GM12873 (cell line): Measurements from ENCODE around the gene MAB21L4.

Experiments used
- TF ChIP-seq, protein P1 (sequence below): IDR thresholded peaks from 2 replicates; pipeline ENCODE4 v1.5.1; 2012; ENCODE audit warnings: low read depth, mild to moderate bottlenecking, moderate library complexity, low read length, control low read depth; ENCODE audit not compliant: insufficient read depth; ENCODE audit errors: missing control alignments

Gene MAB21L4

DNA sequence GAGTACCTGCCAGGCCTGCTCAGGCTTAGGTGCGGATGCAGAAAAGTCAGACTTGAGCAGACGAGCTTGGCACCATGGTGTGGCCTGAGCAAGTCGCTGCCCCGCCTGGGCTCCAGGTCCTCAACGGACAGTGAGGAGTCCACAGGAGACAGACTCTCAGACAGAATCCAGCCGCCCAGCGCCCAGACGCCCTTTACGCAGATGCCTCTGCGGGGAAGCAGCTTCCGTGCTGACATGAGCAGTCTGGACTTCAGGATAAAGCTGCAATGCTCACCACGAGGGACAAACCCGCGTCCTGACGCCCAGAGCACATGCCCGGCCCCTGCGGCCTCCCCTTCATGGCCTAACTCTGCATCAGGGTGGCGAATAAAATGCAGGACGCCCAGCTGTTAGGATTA, 3.5 kb upstream of the MAB21L4 start:
- TF ChIP-seq, protein P1, sequence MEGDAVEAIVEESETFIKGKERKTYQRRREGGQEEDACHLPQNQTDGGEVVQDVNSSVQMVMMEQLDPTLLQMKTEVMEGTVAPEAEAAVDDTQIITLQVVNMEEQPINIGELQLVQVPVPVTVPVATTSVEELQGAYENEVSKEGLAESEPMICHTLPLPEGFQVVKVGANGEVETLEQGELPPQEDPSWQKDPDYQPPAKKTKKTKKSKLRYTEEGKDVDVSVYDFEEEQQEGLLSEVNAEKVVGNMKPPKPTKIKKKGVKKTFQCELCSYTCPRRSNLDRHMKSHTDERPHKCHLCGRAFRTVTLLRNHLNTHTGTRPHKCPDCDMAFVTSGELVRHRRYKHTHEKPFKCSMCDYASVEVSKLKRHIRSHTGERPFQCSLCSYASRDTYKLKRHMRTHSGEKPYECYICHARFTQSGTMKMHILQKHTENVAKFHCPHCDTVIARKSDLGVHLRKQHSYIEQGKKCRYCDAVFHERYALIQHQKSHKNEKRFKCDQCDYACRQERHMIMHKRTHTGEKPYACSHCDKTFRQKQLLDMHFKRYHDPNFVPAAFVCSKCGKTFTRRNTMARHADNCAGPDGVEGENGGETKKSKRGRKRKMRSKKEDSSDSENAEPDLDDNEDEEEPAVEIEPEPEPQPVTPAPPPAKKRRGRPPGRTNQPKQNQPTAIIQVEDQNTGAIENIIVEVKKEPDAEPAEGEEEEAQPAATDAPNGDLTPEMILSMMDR, result no peak

DNA sequence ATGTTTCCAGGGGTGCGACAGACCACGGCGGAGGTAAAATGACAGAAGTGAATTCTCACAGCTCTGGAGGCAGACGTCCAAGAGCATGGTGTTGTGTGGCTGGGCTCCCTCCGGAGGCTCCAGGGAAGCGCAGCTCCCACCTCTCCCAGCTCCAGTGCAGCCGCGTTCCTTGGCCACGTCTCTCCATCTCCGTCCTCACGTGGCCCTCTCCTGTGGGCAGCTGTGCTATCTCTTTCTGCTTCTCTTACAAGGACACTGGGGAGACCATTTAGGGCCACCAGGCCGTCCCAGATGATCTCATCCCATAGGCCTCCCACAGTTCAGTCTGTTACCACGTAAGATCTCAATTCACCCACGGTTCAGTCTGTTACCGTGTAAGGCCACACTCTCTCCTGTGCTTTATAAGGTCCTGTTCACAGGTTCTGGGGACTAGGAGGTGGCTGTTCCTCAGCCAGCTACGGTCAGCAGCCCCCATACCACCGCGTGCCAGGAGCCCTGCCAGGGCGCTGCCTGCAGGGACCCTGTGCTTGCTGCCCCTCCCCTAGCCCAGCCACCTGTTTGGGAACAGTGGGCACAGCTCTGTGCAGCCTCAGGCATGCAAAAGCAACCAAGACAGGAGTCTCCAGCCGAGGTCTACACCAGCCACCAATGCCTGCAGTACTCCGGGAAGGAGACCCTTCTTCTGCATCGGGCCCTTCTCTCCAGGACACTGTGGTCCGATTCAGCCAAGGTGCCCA, 2.9 kb upstream of the MAB21L4 start:
- TF ChIP-seq, protein P1, result no peak

DNA sequence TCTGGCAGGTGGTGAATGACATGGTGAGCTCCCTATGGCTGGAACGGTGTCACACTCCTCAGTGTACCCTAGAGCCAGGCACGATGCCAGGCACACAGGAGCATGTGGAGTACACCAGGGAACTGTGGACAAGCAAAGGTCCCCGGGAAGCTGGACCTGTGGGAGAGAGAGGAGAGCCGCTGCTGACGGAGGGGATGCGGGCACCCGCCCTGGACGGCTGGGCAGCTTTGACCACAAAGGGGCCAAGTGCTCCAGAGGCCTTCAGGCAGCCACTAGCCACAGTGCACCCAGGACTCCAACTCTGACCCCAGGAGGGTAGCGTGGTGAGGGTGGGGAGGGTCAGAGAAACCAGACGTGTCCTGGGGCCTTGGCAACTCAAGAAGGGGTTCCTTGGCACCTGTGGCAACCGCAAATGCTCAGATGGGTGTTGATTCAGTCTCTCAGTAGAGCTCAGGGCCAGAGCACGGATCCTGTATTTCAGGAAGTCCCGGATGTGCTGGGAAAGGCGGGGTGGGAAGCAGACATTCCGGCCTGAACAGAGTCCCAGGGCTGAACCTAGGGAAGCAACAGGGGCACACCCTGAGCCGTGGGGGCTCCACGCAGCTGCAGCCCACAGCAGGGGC, 2.3 kb upstream of the MAB21L4 start:
- TF ChIP-seq, protein P1, result no peak

DNA sequence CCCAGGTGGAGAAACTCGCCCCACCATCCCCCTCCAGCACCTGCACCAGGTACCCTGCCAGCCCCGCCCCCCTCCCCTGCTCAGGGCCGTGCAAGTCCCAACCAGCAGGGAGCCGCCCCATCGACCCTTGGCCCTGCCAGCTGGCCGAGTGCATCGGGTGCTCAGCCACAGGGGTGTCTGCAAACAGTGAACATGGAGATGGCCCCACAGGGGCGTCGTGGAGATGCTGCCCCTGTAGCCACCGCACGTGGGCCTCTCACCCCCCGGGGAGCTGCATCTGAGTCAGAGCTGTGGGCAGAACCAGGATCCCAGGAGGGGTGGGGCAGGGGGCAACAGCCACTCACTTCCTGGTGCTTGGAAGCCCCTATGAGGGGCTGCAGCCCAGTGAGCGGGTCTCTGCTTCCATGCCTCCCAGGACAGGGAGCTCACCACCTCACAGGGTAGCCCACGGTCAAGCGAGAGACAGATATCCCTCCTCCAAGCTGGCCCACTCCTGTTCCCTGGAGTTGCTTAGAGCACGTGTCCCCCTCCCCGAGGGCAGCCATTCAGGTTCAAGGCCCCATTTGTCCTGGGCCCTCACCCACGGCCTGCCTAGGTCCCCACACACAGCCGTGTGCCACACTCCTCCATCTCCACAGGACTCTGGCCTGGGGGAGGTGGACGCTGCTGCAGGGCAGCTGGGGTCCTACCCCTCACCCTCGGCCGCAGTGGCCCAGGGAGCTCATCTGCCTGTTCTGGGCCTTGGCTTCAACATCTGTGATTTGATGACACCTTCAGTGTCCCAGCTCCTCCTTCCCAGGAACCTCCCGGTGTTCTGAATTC, 1.1 kb upstream of the MAB21L4 start:
- TF ChIP-seq, protein P1, result no peak

DNA sequence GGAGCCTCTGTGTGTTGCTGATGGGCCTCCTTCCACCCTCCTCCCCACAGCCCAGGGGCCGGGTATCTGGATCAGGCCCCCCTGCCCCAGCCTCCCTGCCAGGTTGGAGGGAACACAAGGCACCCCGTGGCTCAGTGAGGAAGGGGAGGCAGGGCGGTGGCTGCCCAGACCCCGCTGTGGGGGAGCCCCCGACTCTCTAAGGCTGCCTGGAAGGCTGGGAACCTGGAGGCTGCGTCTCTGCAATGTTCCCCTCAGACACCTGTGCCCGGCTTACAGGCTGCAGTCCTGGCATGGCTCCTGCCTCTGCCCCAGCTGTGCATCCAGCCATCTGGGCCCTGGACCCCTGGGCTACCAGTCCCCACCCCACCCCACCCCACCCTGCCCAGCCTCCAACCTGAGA, 438 bp upstream of the MAB21L4 start:
- TF ChIP-seq, protein P1, result no peak

DNA sequence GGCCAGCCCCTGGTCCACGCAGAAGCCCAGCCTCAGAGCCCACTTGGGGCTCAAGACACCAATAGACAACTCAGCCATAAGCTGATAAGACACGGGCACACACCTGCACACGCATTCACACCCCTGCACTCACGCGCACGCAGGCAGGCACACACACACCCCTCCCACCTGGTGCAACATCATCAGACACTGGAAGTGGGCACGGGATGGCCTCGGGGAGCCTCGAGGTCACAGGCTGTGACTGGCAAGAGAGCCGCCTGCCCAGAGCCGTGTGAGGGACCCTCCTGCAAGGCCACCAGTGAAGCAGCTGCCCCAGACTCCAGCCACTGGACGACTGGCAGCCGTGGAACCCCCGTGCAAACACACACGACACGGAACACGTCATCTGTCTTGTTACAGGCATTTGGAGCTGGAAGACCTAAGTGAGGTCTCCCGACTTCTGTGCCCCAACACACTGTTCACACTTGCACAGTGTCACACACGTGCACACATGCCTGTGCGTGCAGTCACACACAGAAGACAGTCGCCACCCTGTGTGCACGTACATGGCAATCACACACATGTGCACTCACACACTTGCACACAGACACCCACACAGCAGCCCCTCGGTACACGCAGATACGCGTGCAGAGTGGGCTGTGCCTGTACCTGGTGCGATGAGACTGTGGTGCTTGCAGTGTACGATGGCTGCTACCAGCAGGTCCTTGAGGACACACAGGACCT, 959 bp downstream of the MAB21L4 start:
- TF ChIP-seq, protein P1, result no peak
